HepG2 (cell line): ENCODE results near the gene ESRRB. TPM values are rescaled to one million over a fixed set of nuclear protein-coding genes. Genes with fewer than 3 reads are reported as not detected.

Source experiments
- ATAC-seq: fragments of 200-7000 bp; cut with Tn5 transposase; 3 replicates; pipeline ENCODE4 v1.9.1; 2020; ENCODE audit warnings: mild to moderate bottlenecking, moderate library complexity
- BruUV-seq: library from RNA; stranded (reverse); fragments of 400-500 nt; replicated peaks from 2 replicates; lab custom pipeline; 2021; lab: Mats Ljungman, UMichigan
- CTCF ChIA-PET: fragments of 300-600 bp; formaldehyde crosslinking; extraction: SDS; loops from one replicate; lab custom pipeline; 2021; ENCODE audit warnings: low total read pairs, inconsistent platforms, low intra/inter-chr PET ratio; lab: Yijun Ruan, JAX
- POLR2A ChIA-PET: fragments of 350-600 bp; sonication (Branson Sonifier 250); formaldehyde crosslinking; loops from one replicate; lab custom pipeline; 2020; ENCODE audit warnings: antibody characterized with exemption, inconsistent platforms; lab: Yijun Ruan, JAX
- DNase-seq: peaks from one replicate; pipeline ENCODE4 v3.0.0-alpha.2; 2015; ENCODE audit warnings: low spot score
- FAIRE-seq: peaks from 3 replicates; lab custom pipeline; 2011; peaks lifted over from hg19 to GRCh38; lab: Jason Lieb, UNC
- H2AFZ ChIP-seq: one replicate; pipeline ENCODE4 v1.6.1; 2011; ENCODE audit warnings: low read length, inconsistent platforms
- H3K27ac ChIP-seq: fragments of 300-600 bp; 3 replicates; pipeline ENCODE4 v1.8.0; 2011; ENCODE audit warnings: mixed run types, mild to moderate bottlenecking, mixed read lengths, low read length, inconsistent platforms; ENCODE audit not compliant: insufficient read depth; ENCODE audit errors: extremely low read length
- H3K27me3 ChIP-seq, 2 experiments: fragments of 200-600 bp in 1 of 2; 2 replicates in 1 of 2; 3 replicates in 1 of 2; pipeline versions ENCODE4 v1.6.0 to v1.8.0; 2011; ENCODE audit warnings: low read length in 2 of 2, mild to moderate bottlenecking in 2 of 2, moderate library complexity in 2 of 2, inconsistent platforms in 1 of 2; ENCODE audit not compliant: insufficient read depth in 2 of 2, control insufficient read depth in 1 of 2
- H3K36me3 ChIP-seq, 2 experiments: fragments of 200-600 bp in 1 of 2; replicated peaks in 1 of 2; 2 replicates in 1 of 2; 3 replicates in 1 of 2; pipeline versions ENCODE4 v1.5.1 to v1.8.0; 2011; ENCODE audit warnings: low read length in 2 of 2, inconsistent platforms in 1 of 2; ENCODE audit not compliant: insufficient read depth in 2 of 2, control insufficient read depth in 1 of 2
- H3K4me1 ChIP-seq: 2 replicates; pipeline ENCODE4 v1.5.1; 2012; ENCODE audit warnings: low read length, inconsistent platforms; ENCODE audit not compliant: insufficient read depth
- H3K4me2 ChIP-seq: 2 replicates; pipeline ENCODE4 v1.6.0; 2011; ENCODE audit warnings: low read depth, low read length, inconsistent platforms
- H3K4me3 ChIP-seq, 3 experiments: fragments of 200-600 bp in 1 of 3; sonication (generic), shearing (Covaris generic) in 1 of 3; replicated peaks in 1 of 3; 2 replicates each; pipeline ENCODE4 v1.5.1; 2011 to 2016; ENCODE audit warnings: low read length in 3 of 3, inconsistent platforms in 2 of 3, low read depth in 2 of 3, mild to moderate bottlenecking in 2 of 3, control low read depth in 1 of 3, mixed read lengths in 1 of 3; ENCODE audit not compliant: insufficient read depth in 1 of 3
- H3K79me2 ChIP-seq: one replicate; pipeline ENCODE4 v1.6.1; 2011; ENCODE audit warnings: low read length, inconsistent platforms; ENCODE audit not compliant: insufficient read depth
- H3K9ac ChIP-seq: 2 replicates; pipeline ENCODE4 v1.6.0; 2011; ENCODE audit warnings: mild to moderate bottlenecking, low read depth, low read length, inconsistent platforms; ENCODE audit not compliant: insufficient read depth
- H3K9me3 ChIP-seq: 2 replicates; pipeline ENCODE4 v1.5.1; 2012; ENCODE audit warnings: mild to moderate bottlenecking, low read length
- H4K20me1 ChIP-seq: 2 replicates; pipeline ENCODE4 v1.6.0; 2011; ENCODE audit warnings: inconsistent platforms, mild to moderate bottlenecking, low read length, moderate library complexity; ENCODE audit not compliant: insufficient read depth
- CSRNP1 ChIP-seq: sonication (generic); formaldehyde crosslinking; IDR thresholded peaks from 2 replicates; pipeline ENCODE4 v1.8.1; 2023; ENCODE audit warnings: mild to moderate bottlenecking, missing genetic modification reagents
- ERF ChIP-seq: IDR thresholded peaks from 2 replicates; pipeline ENCODE4 v1.6.1; 2018; ENCODE audit warnings: missing biosample characterization, missing genetic modification reagents
- GATA4 ChIP-seq: sonication (generic); IDR thresholded peaks from 2 replicates; pipeline ENCODE4 v1.6.1; 2016; ENCODE audit warnings: antibody characterized with exemption, low read depth, borderline replicate concordance
- KDM6A ChIP-seq: IDR thresholded peaks from 2 replicates; pipeline ENCODE4 v1.6.1; 2016; ENCODE audit warnings: low read depth
- PLSCR1 ChIP-seq: sonication (generic); formaldehyde crosslinking; IDR thresholded peaks from 2 replicates; pipeline ENCODE4 v1.5.0; 2020; ENCODE audit warnings: missing genetic modification reagents, mild to moderate bottlenecking, borderline replicate concordance
- SIX4 ChIP-seq: sonication (generic); formaldehyde crosslinking; IDR thresholded peaks from 2 replicates; pipeline ENCODE4 v1.4.0; 2020; ENCODE audit warnings: missing genetic modification reagents
- SKIL ChIP-seq: sonication (generic); formaldehyde crosslinking; IDR thresholded peaks from 2 replicates; pipeline ENCODE4 v1.8.0; 2022; ENCODE audit warnings: missing genetic modification reagents, mild to moderate bottlenecking, moderate library complexity, borderline replicate concordance
- ZFP37 ChIP-seq: sonication (generic); formaldehyde crosslinking; IDR thresholded peaks from 2 replicates; pipeline ENCODE4 v1.4.0; 2020; ENCODE audit warnings: missing genetic modification reagents, borderline replicate concordance
- ZNF292 ChIP-seq: sonication (generic); formaldehyde crosslinking; IDR thresholded peaks from 2 replicates; pipeline ENCODE4 v1.8.1; 2022; ENCODE audit warnings: mild to moderate bottlenecking, low read depth, missing genetic modification reagents, borderline replicate concordance
- ZNF572 ChIP-seq: sonication (generic); formaldehyde crosslinking; IDR thresholded peaks from 2 replicates; pipeline ENCODE4 v1.5.1; 2020; ENCODE audit warnings: mild to moderate bottlenecking, missing genetic modification reagents
- WGBS: methylation state at CpG from one replicate; pipeline ENCODE4 v1.1.6; 2017; ENCODE audit warnings: low lambda C conversion rate; 5-methylcytosine and 5-hydroxymethylcytosine counted together
- in situ Hi-C: cut with HindIII; loops from 2 replicates; pipeline ENCODE4 v1.10.0; 2017; ENCODE audit warnings: low pct_unique_long_range_greater_than_20kb; ENCODE audit not compliant: extremely low pct_ligation_motif_present
- intact Hi-C: fragments of 100-400 bp; cut with micrococcal nuclease; formaldehyde crosslinking; loops from one replicate; pipeline ENCODE4 v1.10.0; 2022; ENCODE audit not compliant: unreplicated experiment
- polyA plus RNA-seq, 8 experiments: library from polyadenylated mRNA; depleted of rRNA in 3 of 8; stranded (reverse) in 7 of 8; unstranded in 1 of 8; fragments of >200 nt; fragmentation: Illumina TruSeq in 4 of 8; extraction: Trizol in 4 of 8; gene quantifications; 2 replicates each; pipeline versions ENCODE4 v1.2.1 to v1.2.3, GENCODE V29; 2011 to 2016; ENCODE audit warnings: low read depth in 4 of 8, missing spikeins in 1 of 8, mixed read lengths in 1 of 8; ENCODE audit not compliant: insufficient read depth in 1 of 8
- total RNA-seq, 5 experiments: library from RNA; depleted of rRNA; stranded (reverse); fragments of >200 nt; fragmentation: Illumina TruSeq; extraction: Trizol; gene quantifications; 2 replicates each; pipeline ENCODE4 v1.2.3, GENCODE V29; 2016; ENCODE audit warnings: low read depth in 1 of 5

Gene ESRRB
- total and polyA plus RNA-seq, 2 of the 13 experiments (the other 11 are each of a cell fraction or from before 2014, with no cell fraction given), result 0.04 to 0.33 TPM

- Histone ChIP-seq H2AFZ (no peak overlapping the region), H3K9ac (no peak overlapping the region), H3K79me2 (no peaks in the 10 kb centered on the region), H3K27me3 (peaks cover 3 to 9% of the 10 kb centered on the region in 2 experiments; a peak in 4 of 5 replicates), H3K4me2 (no peak overlapping the region), H3K4me1 (no peaks in the 10 kb centered on the region), H3K27ac (no peak overlapping the region), H4K20me1 (no peaks in the 10 kb centered on the region), H3K36me3 (no peaks in the 10 kb centered on the region), H3K9me3 (no peaks in the 10 kb centered on the region), H3K4me3 (no peak overlapping the region)
- BruUV-seq, result no TSS peak
- in situ Hi-C loops, result no loop called here
- intact Hi-C loops, result no loop called here
- no peak for TF ChIP-seq SKIL (CRISPR knock-in tag)
- TF ChIP-seq PLSCR1 (CRISPR knock-in tag), result no peak
- no peak for TF ChIP-seq ZFP37 (CRISPR knock-in tag)
- TF ChIP-seq ZNF292 (CRISPR knock-in tag), result no peak
- TF ChIP-seq GATA4, result no peak
- no peak for TF ChIP-seq ERF (CRISPR knock-in tag)
- TF ChIP-seq ZNF572, result no peak
- TF ChIP-seq CSRNP1 (CRISPR knock-in tag), result no peak
- TF ChIP-seq KDM6A (CRISPR knock-in tag), result no peak
- no peak for TF ChIP-seq SIX4 (CRISPR knock-in tag)
- FAIRE-seq (no peak), DNase-seq (no peak), ATAC-seq (no peak)
- ChIA-PET CTCF (no interaction called here), POLR2A (no interaction called here)
- WGBS, result 35% methylated on average over 8 of the region's 8 CpGs
Observed at GRCh38 chr14:76547831-76548230, 171.9 kb downstream of the ESRRB start.
